ENCODE results near the gene RAB24.

Gene RAB24

DNA sequence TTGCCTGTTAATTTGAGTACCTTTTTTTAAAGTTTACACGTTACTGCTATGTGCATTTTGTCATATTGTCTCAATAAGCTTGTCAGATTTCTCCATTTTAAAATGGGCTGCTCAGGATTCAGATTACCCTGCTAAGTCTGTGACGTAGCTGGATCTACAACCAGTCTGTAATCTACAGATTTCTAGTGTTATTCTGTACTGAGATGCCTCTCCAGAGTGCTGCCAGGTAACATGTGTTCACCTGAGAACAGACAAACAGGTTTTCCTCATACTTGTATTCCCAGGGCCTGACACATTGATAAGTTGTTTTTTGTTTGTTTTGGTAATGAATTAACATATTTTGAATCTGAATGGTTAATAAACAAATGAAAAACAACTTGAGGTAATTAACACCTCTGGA is 15.3 kb downstream of the RAB24 start:
- Histone ChIP-seq H3K27ac (ENCODE audit: low read length) (no peak overlapping the region), H3K9me3 (ENCODE audit: control insufficient read depth in 2 of 2, low read length in 2 of 2) (no peaks in the 10 kb centered on the region), H3K36me3 (ENCODE audit: control insufficient read depth in 2 of 2, insufficient read depth in 2 of 2, low read length in 2 of 2) (peaks cover 42 to 50% of the 10 kb centered on the region in 2 donors), H3K27me3 (ENCODE audit: control insufficient read depth in 1 of 2, insufficient read depth in 2 of 2, low read length in 2 of 2) (no peaks in the 10 kb centered on the region), H3K4me3 (ENCODE audit: low read length in 2 of 2) (no peak overlapping the region), H3K4me1 (ENCODE audit: control insufficient read depth, insufficient read depth, low read length) (no peaks in the 10 kb centered on the region), H3K9ac (ENCODE audit: low read length in 2 of 2) (no peak overlapping the region)

GRCh38 chr5:177276886-177277285 is 26.6 kb downstream of the RAB24 start:
- no peak overlapping the region for H3K4me3 ChIP-seq (ENCODE audit: low read length in 2 of 2)
- H3K4me1 ChIP-seq (ENCODE audit: control insufficient read depth, insufficient read depth, low read length) = no peaks in the 10 kb centered on the region
- peaks cover 18 to 31% of the 10 kb centered on the region in 2 donors for H3K36me3 ChIP-seq (ENCODE audit: control insufficient read depth in 2 of 2, insufficient read depth in 2 of 2, low read length in 2 of 2)
- H3K9me3 ChIP-seq (ENCODE audit: control insufficient read depth in 2 of 2, low read length in 2 of 2) = no peaks in the 10 kb centered on the region
- H3K27ac ChIP-seq (ENCODE audit: low read length) = no peak overlapping the region
- H3K9ac ChIP-seq (ENCODE audit: low read length in 2 of 2) = no peak overlapping the region
- no peaks in the 10 kb centered on the region for H3K27me3 ChIP-seq (ENCODE audit: control insufficient read depth in 1 of 2, insufficient read depth in 2 of 2, low read length in 2 of 2)

- no peak overlapping the region for H3K9ac ChIP-seq (ENCODE audit: low read length in 2 of 2)
- no peak overlapping the region for H3K27ac ChIP-seq (ENCODE audit: low read length)
- no peaks in the 10 kb centered on the region for H3K27me3 ChIP-seq (ENCODE audit: control insufficient read depth in 1 of 2, insufficient read depth in 2 of 2, low read length in 2 of 2)
- no peaks in the 10 kb centered on the region for H3K4me1 ChIP-seq (ENCODE audit: control insufficient read depth, insufficient read depth, low read length)
- H3K36me3 ChIP-seq (ENCODE audit: control insufficient read depth in 2 of 2, insufficient read depth in 2 of 2, low read length in 2 of 2) = peaks cover 17 to 32% of the 10 kb centered on the region in 2 donors
- H3K9me3 ChIP-seq (ENCODE audit: control insufficient read depth in 2 of 2, low read length in 2 of 2) = no peaks in the 10 kb centered on the region
- H3K4me3 ChIP-seq (ENCODE audit: low read length in 2 of 2) = no peak overlapping the region
These were observed 27.6 kb downstream of the RAB24 start for GRCh38 chr5:177275883-177276282.

- Histone ChIP-seq H3K36me3 (ENCODE audit: control insufficient read depth in 2 of 2, insufficient read depth in 2 of 2, low read length in 2 of 2) (peaks cover 24 to 35% of the 10 kb centered on the region in 2 donors), H3K4me1 (ENCODE audit: control insufficient read depth, insufficient read depth, low read length) (no peaks in the 10 kb centered on the region), H3K27me3 (ENCODE audit: control insufficient read depth in 1 of 2, insufficient read depth in 2 of 2, low read length in 2 of 2) (no peaks in the 10 kb centered on the region), H3K4me3 (ENCODE audit: low read length in 2 of 2) (no peak overlapping the region), H3K9ac (ENCODE audit: low read length in 2 of 2) (no peak overlapping the region), H3K9me3 (ENCODE audit: control insufficient read depth in 2 of 2, low read length in 2 of 2) (no peaks in the 10 kb centered on the region), H3K27ac (ENCODE audit: low read length) (no peak overlapping the region)
These were observed 32.4 kb downstream of the RAB24 start for GRCh38 chr5:177271113-177271512.

- H3K4me1 ChIP-seq (ENCODE audit: control insufficient read depth, insufficient read depth, low read length) = no peaks in the 10 kb centered on the region
- no peaks in the 10 kb centered on the region for H3K27me3 ChIP-seq (ENCODE audit: control insufficient read depth in 1 of 2, insufficient read depth in 2 of 2, low read length in 2 of 2)
- peaks cover 24 to 37% of the 10 kb centered on the region in 2 donors for H3K36me3 ChIP-seq (ENCODE audit: control insufficient read depth in 2 of 2, insufficient read depth in 2 of 2, low read length in 2 of 2)
- H3K27ac ChIP-seq (ENCODE audit: low read length) = no peak overlapping the region
- no peak overlapping the region for H3K4me3 ChIP-seq (ENCODE audit: low read length in 2 of 2)
- H3K9me3 ChIP-seq (ENCODE audit: control insufficient read depth in 2 of 2, low read length in 2 of 2) = no peaks in the 10 kb centered on the region
- H3K9ac ChIP-seq (ENCODE audit: low read length in 2 of 2) = no peak overlapping the region
These were observed 32.9 kb downstream of the RAB24 start for GRCh38 chr5:177270653-177271052.

DNA sequence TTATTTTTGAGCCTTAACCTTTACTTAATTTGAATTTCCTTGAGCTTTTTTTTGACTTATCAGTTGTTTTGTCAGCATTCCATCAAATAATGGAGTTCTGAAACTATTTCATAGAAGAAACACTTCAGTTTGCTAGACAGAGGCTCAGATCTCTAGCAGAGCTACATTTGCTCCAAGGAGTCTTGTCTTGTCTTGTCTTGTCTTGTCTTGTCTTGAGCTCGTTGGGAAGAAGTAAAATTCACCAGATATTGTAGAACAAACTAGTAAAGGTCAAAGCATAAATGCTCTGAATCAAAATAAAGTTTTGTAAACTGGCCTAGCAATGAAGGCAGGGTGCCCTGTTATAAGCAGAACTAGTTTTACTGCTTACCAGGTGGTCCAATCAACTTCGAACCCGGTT is 33.5 kb downstream of the RAB24 start:
- peaks cover 26 to 35% of the 10 kb centered on the region in 2 donors for H3K36me3 ChIP-seq (ENCODE audit: control insufficient read depth in 2 of 2, insufficient read depth in 2 of 2, low read length in 2 of 2)
- H3K9me3 ChIP-seq (ENCODE audit: control insufficient read depth in 2 of 2, low read length in 2 of 2) = no peaks in the 10 kb centered on the region
- H3K27me3 ChIP-seq (ENCODE audit: control insufficient read depth in 1 of 2, insufficient read depth in 2 of 2, low read length in 2 of 2) = no peaks in the 10 kb centered on the region
- no peak overlapping the region for H3K27ac ChIP-seq (ENCODE audit: low read length)
- no peak overlapping the region for H3K4me3 ChIP-seq (ENCODE audit: low read length in 2 of 2)
- no peaks in the 10 kb centered on the region for H3K4me1 ChIP-seq (ENCODE audit: control insufficient read depth, insufficient read depth, low read length)
- H3K9ac ChIP-seq (ENCODE audit: low read length in 2 of 2) = no peak overlapping the region

- H3K4me1 ChIP-seq (ENCODE audit: control insufficient read depth, insufficient read depth, low read length) = no peaks in the 10 kb centered on the region
- no peak overlapping the region for H3K4me3 ChIP-seq (ENCODE audit: low read length in 2 of 2)
- H3K27ac ChIP-seq (ENCODE audit: low read length) = no peak overlapping the region
- H3K9ac ChIP-seq (ENCODE audit: low read length in 2 of 2) = no peak overlapping the region
- peaks cover 26 to 32% of the 10 kb centered on the region in 2 donors for H3K36me3 ChIP-seq (ENCODE audit: control insufficient read depth in 2 of 2, insufficient read depth in 2 of 2, low read length in 2 of 2)
- H3K27me3 ChIP-seq (ENCODE audit: control insufficient read depth in 1 of 2, insufficient read depth in 2 of 2, low read length in 2 of 2) = no peaks in the 10 kb centered on the region
- H3K9me3 ChIP-seq (ENCODE audit: control insufficient read depth in 2 of 2, low read length in 2 of 2) = no peaks in the 10 kb centered on the region
These were observed 34.2 kb downstream of the RAB24 start for GRCh38 chr5:177269232-177269895.

DNA sequence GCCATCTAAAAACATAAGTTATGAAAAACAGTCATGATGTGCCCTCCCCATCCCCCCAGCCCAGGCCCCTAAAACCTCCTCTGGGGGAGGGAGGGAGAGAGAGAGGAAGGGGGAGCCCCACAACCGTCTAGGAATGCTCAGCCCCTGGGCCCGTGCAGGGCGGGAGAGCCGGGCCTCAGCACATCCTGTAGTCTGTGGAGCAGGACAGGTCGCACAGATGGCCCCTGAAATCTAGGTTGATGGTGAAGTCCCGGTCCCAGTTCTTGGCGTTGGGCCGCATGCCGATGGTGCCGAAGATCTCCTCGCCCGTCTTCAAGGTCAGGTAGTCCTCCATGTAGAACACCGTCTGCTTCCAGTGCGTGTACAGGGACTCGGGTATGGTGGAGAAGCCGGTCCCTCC is 38.1 kb downstream of the RAB24 start:
- peaks cover 24 to 30% of the 10 kb centered on the region in 2 donors for H3K36me3 ChIP-seq (ENCODE audit: control insufficient read depth in 2 of 2, insufficient read depth in 2 of 2, low read length in 2 of 2)

GRCh38 chr5:177264178-177264577 is 39.3 kb downstream of the RAB24 start:
- Histone ChIP-seq H3K4me1 (ENCODE audit: control insufficient read depth, insufficient read depth, low read length) (no peaks in the 10 kb centered on the region), H3K27ac (ENCODE audit: low read length) (no peak overlapping the region), H3K9ac (ENCODE audit: low read length in 2 of 2) (no peak overlapping the region), H3K27me3 (ENCODE audit: control insufficient read depth in 1 of 2, insufficient read depth in 2 of 2, low read length in 2 of 2) (no peaks in the 10 kb centered on the region), H3K4me3 (ENCODE audit: low read length in 2 of 2) (no peak overlapping the region), H3K36me3 (ENCODE audit: control insufficient read depth in 2 of 2, insufficient read depth in 2 of 2, low read length in 2 of 2) (peaks cover 25 to 32% of the 10 kb centered on the region in 2 donors), H3K9me3 (ENCODE audit: control insufficient read depth in 2 of 2, low read length in 2 of 2) (no peaks in the 10 kb centered on the region)

More for the DNA sequence above, 38.1 kb downstream of the RAB24 start:
- H3K9me3 ChIP-seq (ENCODE audit: control insufficient read depth in 2 of 2, low read length in 2 of 2) = no peaks in the 10 kb centered on the region
- H3K4me1 ChIP-seq (ENCODE audit: control insufficient read depth, insufficient read depth, low read length) = no peaks in the 10 kb centered on the region
- no peak overlapping the region for H3K4me3 ChIP-seq (ENCODE audit: low read length in 2 of 2)
- no peak overlapping the region for H3K27ac ChIP-seq (ENCODE audit: low read length)
- no peak overlapping the region for H3K9ac ChIP-seq (ENCODE audit: low read length in 2 of 2)
- no peaks in the 10 kb centered on the region for H3K27me3 ChIP-seq (ENCODE audit: control insufficient read depth in 1 of 2, insufficient read depth in 2 of 2, low read length in 2 of 2)

DNA sequence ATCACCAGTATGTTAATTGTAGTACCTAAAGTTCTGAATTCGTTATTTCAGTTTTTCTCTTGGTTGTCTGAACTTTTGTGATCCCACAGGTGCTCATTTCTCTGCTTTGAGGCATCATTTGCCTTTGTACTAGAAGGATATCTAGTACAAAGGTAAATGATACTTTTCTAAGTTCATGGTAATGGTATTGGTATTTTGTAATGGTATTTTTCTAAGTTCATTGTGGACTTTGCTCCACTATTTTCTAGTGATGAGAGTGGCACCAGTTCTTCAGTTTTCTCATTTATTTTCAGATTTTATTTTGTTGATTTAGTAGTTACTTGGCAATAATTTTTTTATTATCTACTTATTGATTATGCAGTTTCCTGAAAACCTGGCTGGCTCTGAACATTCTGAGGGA is 42.0 kb downstream of the RAB24 start:
- H3K27ac ChIP-seq (ENCODE audit: low read length) = no peak overlapping the region
- H3K27me3 ChIP-seq (ENCODE audit: control insufficient read depth in 1 of 2, insufficient read depth in 2 of 2, low read length in 2 of 2) = no peaks in the 10 kb centered on the region
- peaks cover 30 to 33% of the 10 kb centered on the region in 2 donors for H3K36me3 ChIP-seq (ENCODE audit: control insufficient read depth in 2 of 2, insufficient read depth in 2 of 2, low read length in 2 of 2)
- H3K9me3 ChIP-seq (ENCODE audit: control insufficient read depth in 2 of 2, low read length in 2 of 2) = no peaks in the 10 kb centered on the region
- H3K9ac ChIP-seq (ENCODE audit: low read length in 2 of 2) = no peak overlapping the region
- H3K4me3 ChIP-seq (ENCODE audit: low read length in 2 of 2) = no peak overlapping the region
- no peaks in the 10 kb centered on the region for H3K4me1 ChIP-seq (ENCODE audit: control insufficient read depth, insufficient read depth, low read length)

DNA sequence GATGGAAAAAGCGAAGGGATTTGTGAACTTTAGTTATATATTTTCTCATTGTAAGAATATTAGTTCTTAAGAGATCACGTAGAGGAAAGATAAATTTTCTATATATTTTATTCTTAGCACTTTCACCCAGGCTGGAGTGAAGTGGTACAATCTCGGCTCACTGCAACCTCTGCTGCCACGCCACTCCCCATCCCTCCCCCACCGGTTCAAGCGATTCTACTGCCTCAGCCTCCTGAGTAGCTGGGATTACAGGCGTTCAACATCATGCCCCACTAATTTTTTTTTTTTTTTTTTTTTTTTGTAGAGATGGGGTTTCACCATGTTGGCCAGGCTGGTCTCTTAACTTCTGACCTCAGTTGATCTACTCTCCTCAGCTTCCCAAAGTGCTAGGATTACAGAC is 42.6 kb downstream of the RAB24 start:
- Histone ChIP-seq H3K27me3 (ENCODE audit: control insufficient read depth in 1 of 2, insufficient read depth in 2 of 2, low read length in 2 of 2) (no peaks in the 10 kb centered on the region), H3K9me3 (ENCODE audit: control insufficient read depth in 2 of 2, low read length in 2 of 2) (no peaks in the 10 kb centered on the region), H3K4me1 (ENCODE audit: control insufficient read depth, insufficient read depth, low read length) (no peaks in the 10 kb centered on the region), H3K36me3 (ENCODE audit: control insufficient read depth in 2 of 2, insufficient read depth in 2 of 2, low read length in 2 of 2) (peaks cover 26 to 28% of the 10 kb centered on the region in 2 donors), H3K9ac (ENCODE audit: low read length in 2 of 2) (no peak overlapping the region), H3K4me3 (ENCODE audit: low read length in 2 of 2) (no peak overlapping the region), H3K27ac (ENCODE audit: low read length) (no peak overlapping the region)
